Caco-2 (cell line): ENCODE measurements around the gene UGCG. TPM values are rescaled to one million over a fixed set of nuclear protein-coding genes. Genes with fewer than 3 reads are reported as not detected.

Experiments
- BruUV-seq: library from RNA; stranded (reverse); fragments of 400-500 nt; replicated peaks from 2 replicates; lab custom pipeline; 2021; lab: Mats Ljungman, UMichigan
- CTCF ChIA-PET: fragments of 300-600 bp; sonication (Branson Sonifier 250); formaldehyde crosslinking; loops from one replicate; lab custom pipeline; 2022; ENCODE audit warnings: antibody characterized with exemption; lab: Charles Lee
- POLR2A ChIA-PET: fragments of 300-600 bp; sonication (Branson Sonifier 250); formaldehyde crosslinking; loops from one replicate; lab custom pipeline; 2022; ENCODE audit warnings: antibody characterized with exemption; lab: Charles Lee
- DNase-seq, 2 experiments: peaks; one replicate each; pipeline versions ENCODE4 v3.0.0 to v3.0.0-alpha.2; 2020 to 2022
- H3K27me3 ChIP-seq: replicated peaks from 2 replicates; pipeline ENCODE4 v1.6.0; 2011; ENCODE audit warnings: low read length; ENCODE audit not compliant: control insufficient read depth, insufficient read depth
- H3K36me3 ChIP-seq: 2 replicates; pipeline ENCODE4 v1.5.1; 2011; ENCODE audit warnings: low read length; ENCODE audit not compliant: control insufficient read depth, insufficient read depth
- H3K4me1 ChIP-seq: fragments of 250-450 bp; sonication (Bioruptor Pico); 2 replicates; pipeline ENCODE4 v1.5.1; 2020; ENCODE audit warnings: mild to moderate bottlenecking
- H3K4me3 ChIP-seq: 2 replicates; pipeline ENCODE4 v1.5.1; 2011; ENCODE audit warnings: low read depth, mild to moderate bottlenecking, control low read depth, low read length
- H3K9me3 ChIP-seq: fragments of 250-450 bp; sonication (Bioruptor Pico); 2 replicates; pipeline ENCODE4 v1.5.1; 2020; ENCODE audit warnings: mild to moderate bottlenecking, moderate library complexity
- H3K27ac Mint-ChIP-seq: one replicate; pipeline ENCODE4 v1.8.0; 2022; ENCODE audit warnings: mixed read lengths; ENCODE audit not compliant: unreplicated experiment
- H3K27me3 Mint-ChIP-seq: one replicate; pipeline ENCODE4 v1.8.0; 2022; ENCODE audit warnings: mixed read lengths; ENCODE audit not compliant: insufficient read depth, unreplicated experiment
- H3K36me3 Mint-ChIP-seq: one replicate; pipeline ENCODE4 v1.8.0; 2022; ENCODE audit warnings: mild to moderate bottlenecking, mixed read lengths; ENCODE audit not compliant: insufficient read depth, unreplicated experiment
- H3K4me1 Mint-ChIP-seq: one replicate; pipeline ENCODE4 v1.8.0; 2022; ENCODE audit warnings: low read depth, mixed read lengths; ENCODE audit not compliant: unreplicated experiment
- H3K4me3 Mint-ChIP-seq: one replicate; pipeline ENCODE4 v1.8.0; 2022; ENCODE audit warnings: mild to moderate bottlenecking, moderate library complexity, mixed read lengths; ENCODE audit not compliant: unreplicated experiment
- H3K9me3 Mint-ChIP-seq: one replicate; pipeline ENCODE4 v1.8.0; 2022; ENCODE audit warnings: mixed read lengths; ENCODE audit not compliant: unreplicated experiment
- CTCF ChIP-seq, 2 experiments: fragments of 200-600 bp in 1 of 2; IDR thresholded peaks; 1 replicate in 1 of 2; 2 replicates in 1 of 2; pipeline versions ENCODE4 v1.5.1 to v1.8.0; 2011 to 2022; ENCODE audit warnings: antibody characterized with exemption in 1 of 2, control low read depth in 1 of 2, inconsistent platforms in 1 of 2, low read depth in 1 of 2, low read length in 1 of 2, mild to moderate bottlenecking in 1 of 2, moderate library complexity in 1 of 2; ENCODE audit not compliant: insufficient read depth in 1 of 2, severe bottlenecking in 1 of 2, unreplicated experiment in 1 of 2
- intact Hi-C: fragments of 100-400 bp; cut with micrococcal nuclease; formaldehyde crosslinking; loops from one replicate; pipeline ENCODE4 v1.10.0; 2022; ENCODE audit not compliant: unreplicated experiment
- total RNA-seq: library from RNA; stranded (reverse); gene quantifications from 2 replicates; pipeline ENCODE4 v1.2.3, GENCODE V29; 2022

Gene UGCG
- total RNA-seq, 1 experiment from 2014 or later = 26.7 TPM

- Mint-ChIP-seq H3K9me3 (no peaks in the 10 kb centered on the region), H3K4me3 (no peak overlapping the region), H3K4me1 (peaks cover 10% of the 10 kb centered on the region), H3K36me3 (no peaks in the 10 kb centered on the region), H3K27ac (no peak overlapping the region), H3K27me3 (no peaks in the 10 kb centered on the region)
- H3K27me3 ChIP-seq = no peaks in the 10 kb centered on the region
- TF ChIP-seq CTCF (IDR thresholded peaks at IDR 0.05; ENCODE audit: insufficient read depth in 1 of 2, low read depth in 1 of 2, low read length in 1 of 2, severe bottlenecking in 1 of 2, unreplicated experiment in 1 of 2) = no peak
- H3K4me1 ChIP-seq = peaks cover 20% of the 10 kb centered on the region
- ChIA-PET POLR2A (no interaction called here), CTCF (no interaction called here)
- intact Hi-C loops = no loop called here
- no peak overlapping the region for H3K4me3 ChIP-seq
- 0 out of 2 replicates have a peak, but pooled peaks cover 4% of the 10 kb centered on the region for H3K9me3 ChIP-seq
- DNase-seq = no peak
- H3K36me3 ChIP-seq = no peaks in the 10 kb centered on the region
- no TSS peak for BruUV-seq
These were observed 28.1 kb upstream of the UGCG start for GRCh38 chr9:111868475-111868874.

GRCh38 chr9:111870774-111871498 lies 25.7 kb upstream of the UGCG start:
- H3K9me3 Mint-ChIP-seq = no peaks in the 10 kb centered on the region
- H3K4me3 ChIP-seq = no peak overlapping the region
- H3K36me3 ChIP-seq = no peaks in the 10 kb centered on the region
- intact Hi-C loops = no loop called here
- TF ChIP-seq CTCF (IDR thresholded peaks at IDR 0.05; ENCODE audit: insufficient read depth in 1 of 2, low read depth in 1 of 2, low read length in 1 of 2, severe bottlenecking in 1 of 2, unreplicated experiment in 1 of 2) = no peak
- H3K4me1 ChIP-seq = peaks cover 40% of the 10 kb centered on the region
- POLR2A ChIA-PET = no interaction called here
- H3K4me3 Mint-ChIP-seq = no peak overlapping the region
- peaks cover 27% of the 10 kb centered on the region for H3K4me1 Mint-ChIP-seq
- peaks cover 4% of the 10 kb centered on the region; the same call in 1 of the 2 replicates for H3K9me3 ChIP-seq
- no peak overlapping the region for H3K27ac Mint-ChIP-seq
- BruUV-seq = no TSS peak
- no peaks in the 10 kb centered on the region for H3K27me3 ChIP-seq
- no peaks in the 10 kb centered on the region for H3K36me3 Mint-ChIP-seq
- no peak for DNase-seq
- CTCF ChIA-PET = no interaction called here
- H3K27me3 Mint-ChIP-seq = no peaks in the 10 kb centered on the region

GRCh38 chr9:111871499-111871855 lies 25.1 kb upstream of the UGCG start:
- no peaks in the 10 kb centered on the region for H3K36me3 ChIP-seq
- Mint-ChIP-seq H3K27ac (no peak overlapping the region), H3K9me3 (no peaks in the 10 kb centered on the region), H3K36me3 (no peaks in the 10 kb centered on the region), H3K4me1 (peaks cover 33% of the 10 kb centered on the region), H3K4me3 (no peak overlapping the region), H3K27me3 (no peaks in the 10 kb centered on the region)
- no peak for TF ChIP-seq CTCF (IDR thresholded peaks at IDR 0.05; ENCODE audit: insufficient read depth in 1 of 2, low read depth in 1 of 2, low read length in 1 of 2, severe bottlenecking in 1 of 2, unreplicated experiment in 1 of 2)
- no peak for DNase-seq
- POLR2A ChIA-PET = no interaction called here
- CTCF ChIA-PET = no interaction called here
- no peaks in the 10 kb centered on the region for H3K27me3 ChIP-seq
- no TSS peak for BruUV-seq
- H3K4me3 ChIP-seq = no peak overlapping the region
- H3K9me3 ChIP-seq = peaks cover 4% of the 10 kb centered on the region; the same call in 1 of the 2 replicates
- intact Hi-C loops = no loop called here
- H3K4me1 ChIP-seq = peaks cover 46% of the 10 kb centered on the region
